ENCODE results near the gene BDKRB2.
A peak's percentile ranks its signal among the peaks of the same experiment; 100 is the strongest.

BDKRB2 gene

DNA sequence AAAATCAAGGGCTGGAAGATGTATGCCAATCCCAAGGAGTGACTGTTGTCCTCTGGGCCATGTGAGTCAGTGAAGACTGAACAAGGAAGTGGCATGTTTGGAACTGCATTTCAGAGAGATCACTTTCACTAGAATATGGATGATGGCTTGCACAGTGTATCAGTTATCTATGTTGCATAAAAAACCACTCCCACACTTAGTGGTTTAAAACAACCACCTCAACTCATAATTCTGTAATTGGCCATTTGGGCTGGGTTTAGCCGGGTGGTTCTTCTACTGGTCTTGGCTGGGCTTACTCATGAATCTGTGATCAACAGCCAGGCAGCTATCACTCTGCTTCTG, 66.8 kb downstream of the BDKRB2 start (continued):
- TF ChIP-seq, protein P1, sequence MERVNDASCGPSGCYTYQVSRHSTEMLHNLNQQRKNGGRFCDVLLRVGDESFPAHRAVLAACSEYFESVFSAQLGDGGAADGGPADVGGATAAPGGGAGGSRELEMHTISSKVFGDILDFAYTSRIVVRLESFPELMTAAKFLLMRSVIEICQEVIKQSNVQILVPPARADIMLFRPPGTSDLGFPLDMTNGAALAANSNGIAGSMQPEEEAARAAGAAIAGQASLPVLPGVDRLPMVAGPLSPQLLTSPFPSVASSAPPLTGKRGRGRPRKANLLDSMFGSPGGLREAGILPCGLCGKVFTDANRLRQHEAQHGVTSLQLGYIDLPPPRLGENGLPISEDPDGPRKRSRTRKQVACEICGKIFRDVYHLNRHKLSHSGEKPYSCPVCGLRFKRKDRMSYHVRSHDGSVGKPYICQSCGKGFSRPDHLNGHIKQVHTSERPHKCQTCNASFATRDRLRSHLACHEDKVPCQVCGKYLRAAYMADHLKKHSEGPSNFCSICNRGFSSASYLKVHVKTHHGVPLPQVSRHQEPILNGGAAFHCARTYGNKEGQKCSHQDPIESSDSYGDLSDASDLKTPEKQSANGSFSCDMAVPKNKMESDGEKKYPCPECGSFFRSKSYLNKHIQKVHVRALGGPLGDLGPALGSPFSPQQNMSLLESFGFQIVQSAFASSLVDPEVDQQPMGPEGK (CRISPR knock-in tag; IDR thresholded peaks at IDR 0.05; ENCODE audit: borderline replicate concordance), result no peak

DNA sequence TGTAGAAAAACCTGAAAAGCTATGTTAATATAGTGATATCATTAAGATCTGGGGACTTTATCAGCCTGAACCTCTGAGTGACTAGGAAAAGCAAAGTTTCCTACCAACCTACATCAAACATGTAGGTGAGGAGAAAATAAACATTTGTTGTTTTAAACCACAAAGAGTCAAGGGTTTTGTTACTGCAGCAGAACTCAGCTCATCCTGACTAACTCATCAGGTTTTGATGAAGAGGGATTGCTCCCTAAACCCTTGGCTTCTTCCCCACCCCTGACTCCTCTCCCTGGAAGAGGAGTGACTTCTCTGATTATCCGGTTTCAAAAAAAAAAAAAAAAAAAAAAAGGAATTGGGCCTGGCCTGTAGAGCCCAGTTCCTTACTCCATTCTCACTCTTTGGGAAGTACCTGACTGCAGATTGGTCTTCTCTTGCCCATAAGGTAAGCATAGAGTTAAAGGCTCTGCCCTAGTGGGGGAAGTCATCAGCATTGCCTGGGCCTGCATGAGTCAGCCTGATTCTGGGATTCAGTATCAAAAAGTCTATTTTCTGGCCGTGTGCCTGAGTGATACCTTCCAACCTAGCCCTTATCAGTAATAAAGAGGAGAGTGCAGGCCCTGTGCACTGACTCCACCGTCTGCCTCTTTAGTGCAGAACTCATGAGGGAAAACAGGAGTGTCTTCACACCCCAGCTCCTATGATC, 68.3 kb downstream of the BDKRB2 start:
- TF ChIP-seq ZNF8 (CRISPR knock-in tag; IDR thresholded peaks at IDR 0.05), result no peak
- peak; percentile 72; the same call in 1 of the 2 replicates for TF ChIP-seq SNAI2 (CRISPR knock-in tag; IDR thresholded peaks at IDR 0.05)
- no peak for TF ChIP-seq ESRRG (CRISPR knock-in tag; IDR thresholded peaks at IDR 0.05)
- TF ChIP-seq, protein P2, sequence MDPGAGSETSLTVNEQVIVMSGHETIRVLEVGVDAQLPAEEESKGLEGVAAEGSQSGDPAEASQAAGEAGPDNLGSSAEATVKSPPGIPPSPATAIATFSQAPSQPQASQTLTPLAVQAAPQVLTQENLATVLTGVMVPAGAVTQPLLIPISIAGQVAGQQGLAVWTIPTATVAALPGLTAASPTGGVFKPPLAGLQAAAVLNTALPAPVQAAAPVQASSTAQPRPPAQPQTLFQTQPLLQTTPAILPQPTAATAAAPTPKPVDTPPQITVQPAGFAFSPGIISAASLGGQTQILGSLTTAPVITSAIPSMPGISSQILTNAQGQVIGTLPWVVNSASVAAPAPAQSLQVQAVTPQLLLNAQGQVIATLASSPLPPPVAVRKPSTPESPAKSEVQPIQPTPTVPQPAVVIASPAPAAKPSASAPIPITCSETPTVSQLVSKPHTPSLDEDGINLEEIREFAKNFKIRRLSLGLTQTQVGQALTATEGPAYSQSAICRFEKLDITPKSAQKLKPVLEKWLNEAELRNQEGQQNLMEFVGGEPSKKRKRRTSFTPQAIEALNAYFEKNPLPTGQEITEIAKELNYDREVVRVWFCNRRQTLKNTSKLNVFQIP (CRISPR knock-in tag; IDR thresholded peaks at IDR 0.05; ENCODE audit: borderline replicate concordance, low read depth), result no peak
- TF ChIP-seq ISL1 (CRISPR knock-in tag; IDR thresholded peaks at IDR 0.05), result peak; percentile 65; the same call in 1 of the 2 replicates
- peak; percentile 73; the same call in 1 of the 2 replicates for TF ChIP-seq ZFP3 (CRISPR knock-in tag; IDR thresholded peaks at IDR 0.05)
- TF ChIP-seq, protein P3, sequence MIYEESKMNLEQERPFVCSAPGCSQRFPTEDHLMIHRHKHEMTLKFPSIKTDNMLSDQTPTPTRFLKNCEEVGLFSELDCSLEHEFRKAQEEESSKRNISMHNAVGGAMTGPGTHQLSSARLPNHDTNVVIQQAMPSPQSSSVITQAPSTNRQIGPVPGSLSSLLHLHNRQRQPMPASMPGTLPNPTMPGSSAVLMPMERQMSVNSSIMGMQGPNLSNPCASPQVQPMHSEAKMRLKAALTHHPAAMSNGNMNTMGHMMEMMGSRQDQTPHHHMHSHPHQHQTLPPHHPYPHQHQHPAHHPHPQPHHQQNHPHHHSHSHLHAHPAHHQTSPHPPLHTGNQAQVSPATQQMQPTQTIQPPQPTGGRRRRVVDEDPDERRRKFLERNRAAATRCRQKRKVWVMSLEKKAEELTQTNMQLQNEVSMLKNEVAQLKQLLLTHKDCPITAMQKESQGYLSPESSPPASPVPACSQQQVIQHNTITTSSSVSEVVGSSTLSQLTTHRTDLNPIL (CRISPR knock-in tag; IDR thresholded peaks at IDR 0.05; ENCODE audit: low read depth), result 0 out of 2 replicates have a peak, but pooled peaks have one; percentile 41
- no peak for ATAC-seq

DNA sequence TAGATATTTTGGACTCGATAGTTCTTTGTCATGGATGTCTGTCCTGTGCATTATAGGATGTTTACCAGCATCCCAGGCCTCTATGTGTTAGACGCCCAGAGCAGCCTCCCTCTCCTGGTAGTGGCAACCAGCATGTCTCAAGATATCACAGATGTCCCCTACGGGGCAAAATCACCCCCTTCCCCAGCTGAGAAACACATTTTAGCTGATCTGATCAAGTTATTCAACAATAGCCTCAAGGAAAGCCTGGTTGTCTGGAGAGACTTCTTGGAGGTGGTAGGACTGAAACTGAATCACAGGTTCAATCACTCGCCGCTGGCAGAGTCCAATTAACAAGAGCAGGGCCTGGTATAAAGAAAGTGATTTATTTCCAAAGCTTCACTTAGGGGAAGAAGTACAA, 69.0 kb downstream of the BDKRB2 start:
- TF ChIP-seq ZFP3 (CRISPR knock-in tag; IDR thresholded peaks at IDR 0.05) (0 out of 2 replicates have a peak, but pooled peaks have one; percentile 12), TCF4 (CRISPR knock-in tag; IDR thresholded peaks at IDR 0.05; ENCODE audit: borderline replicate concordance) (no peak)
- ATAC-seq, result no peak

DNA sequence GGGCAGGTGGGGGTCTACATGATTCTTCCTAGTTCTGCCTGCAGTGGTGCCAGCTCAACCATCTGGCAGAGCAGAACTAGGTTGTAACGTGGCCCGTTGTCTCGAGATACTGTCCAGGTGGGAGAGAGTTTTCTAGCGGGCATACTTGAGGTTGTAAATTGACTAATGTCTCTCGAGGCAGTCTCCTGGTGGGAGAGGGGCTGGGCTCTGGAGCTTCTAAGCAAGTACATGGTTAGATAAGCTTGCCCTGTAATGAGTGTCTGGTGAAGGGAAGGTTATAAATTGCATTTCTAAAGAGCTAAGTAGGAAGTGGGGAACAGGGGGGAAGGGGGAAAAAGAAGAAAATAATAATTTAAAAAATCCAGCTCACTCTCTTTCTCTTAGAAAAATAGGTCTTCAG, 69.5 kb downstream of the BDKRB2 start:
- TF ChIP-seq, protein P4, sequence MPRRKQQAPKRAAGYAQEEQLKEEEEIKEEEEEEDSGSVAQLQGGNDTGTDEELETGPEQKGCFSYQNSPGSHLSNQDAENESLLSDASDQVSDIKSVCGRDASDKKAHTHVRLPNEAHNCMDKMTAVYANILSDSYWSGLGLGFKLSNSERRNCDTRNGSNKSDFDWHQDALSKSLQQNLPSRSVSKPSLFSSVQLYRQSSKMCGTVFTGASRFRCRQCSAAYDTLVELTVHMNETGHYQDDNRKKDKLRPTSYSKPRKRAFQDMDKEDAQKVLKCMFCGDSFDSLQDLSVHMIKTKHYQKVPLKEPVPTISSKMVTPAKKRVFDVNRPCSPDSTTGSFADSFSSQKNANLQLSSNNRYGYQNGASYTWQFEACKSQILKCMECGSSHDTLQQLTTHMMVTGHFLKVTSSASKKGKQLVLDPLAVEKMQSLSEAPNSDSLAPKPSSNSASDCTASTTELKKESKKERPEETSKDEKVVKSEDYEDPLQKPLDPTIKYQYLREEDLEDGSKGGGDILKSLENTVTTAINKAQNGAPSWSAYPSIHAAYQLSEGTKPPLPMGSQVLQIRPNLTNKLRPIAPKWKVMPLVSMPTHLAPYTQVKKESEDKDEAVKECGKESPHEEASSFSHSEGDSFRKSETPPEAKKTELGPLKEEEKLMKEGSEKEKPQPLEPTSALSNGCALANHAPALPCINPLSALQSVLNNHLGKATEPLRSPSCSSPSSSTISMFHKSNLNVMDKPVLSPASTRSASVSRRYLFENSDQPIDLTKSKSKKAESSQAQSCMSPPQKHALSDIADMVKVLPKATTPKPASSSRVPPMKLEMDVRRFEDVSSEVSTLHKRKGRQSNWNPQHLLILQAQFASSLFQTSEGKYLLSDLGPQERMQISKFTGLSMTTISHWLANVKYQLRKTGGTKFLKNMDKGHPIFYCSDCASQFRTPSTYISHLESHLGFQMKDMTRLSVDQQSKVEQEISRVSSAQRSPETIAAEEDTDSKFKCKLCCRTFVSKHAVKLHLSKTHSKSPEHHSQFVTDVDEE (CRISPR knock-in tag; IDR thresholded peaks at IDR 0.05), result no peak
- TF ChIP-seq, protein P5, sequence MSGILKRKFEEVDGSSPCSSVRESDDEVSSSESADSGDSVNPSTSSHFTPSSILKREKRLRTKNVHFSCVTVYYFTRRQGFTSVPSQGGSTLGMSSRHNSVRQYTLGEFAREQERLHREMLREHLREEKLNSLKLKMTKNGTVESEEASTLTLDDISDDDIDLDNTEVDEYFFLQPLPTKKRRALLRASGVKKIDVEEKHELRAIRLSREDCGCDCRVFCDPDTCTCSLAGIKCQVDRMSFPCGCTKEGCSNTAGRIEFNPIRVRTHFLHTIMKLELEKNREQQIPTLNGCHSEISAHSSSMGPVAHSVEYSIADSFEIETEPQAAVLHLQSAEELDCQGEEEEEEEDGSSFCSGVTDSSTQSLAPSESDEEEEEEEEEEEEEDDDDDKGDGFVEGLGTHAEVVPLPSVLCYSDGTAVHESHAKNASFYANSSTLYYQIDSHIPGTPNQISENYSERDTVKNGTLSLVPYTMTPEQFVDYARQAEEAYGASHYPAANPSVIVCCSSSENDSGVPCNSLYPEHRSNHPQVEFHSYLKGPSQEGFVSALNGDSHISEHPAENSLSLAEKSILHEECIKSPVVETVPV (CRISPR knock-in tag; IDR thresholded peaks at IDR 0.05), result no peak
- TF ChIP-seq ZNF70 (CRISPR knock-in tag; IDR thresholded peaks at IDR 0.05), result no peak
- TF ChIP-seq, protein P2 (CRISPR knock-in tag; IDR thresholded peaks at IDR 0.05; ENCODE audit: borderline replicate concordance, low read depth), result no peak
- TF ChIP-seq TOX (CRISPR knock-in tag; IDR thresholded peaks at IDR 0.05; ENCODE audit: borderline replicate concordance), result no peak
- TF ChIP-seq ARNTL (CRISPR knock-in tag; IDR thresholded peaks at IDR 0.05; ENCODE audit: borderline replicate concordance, low read depth), result no peak
- TF ChIP-seq ZNF565 (CRISPR knock-in tag; conservative IDR thresholded peaks at IDR 0.05; ENCODE audit: low read depth), result no peak
- ATAC-seq, result no peak

Measured in SK-N-SH treated with all-trans-retinoic acid at 6 μM for 48 hours (cell line).